ENCODE results near the gene IRAK1.

IRAK1 gene

GRCh38 chrX:153971450-153972367 is 48.0 kb downstream of the IRAK1 start, which contains the start of gene HCFC1:
TSS of gene HCFC1 (minus strand) at chrX:153971818. CDS start at chrX:153970840, 978 bp downstream.
- Histone ChIP-seq H3K4me3 (ENCODE audit: low read length) (peak within 1 kb of the TSS; percentile 94), H3K27me3 (replicated peaks; ENCODE audit: insufficient read depth, low read length) (no peaks in the 10 kb centered on the region), H3F3A (ENCODE audit: insufficient read depth, low read length) (peaks cover 36% of the 10 kb centered on the region), H3K27ac (ENCODE audit: low read length) (peak within 1 kb of the TSS; percentile 99), H3K4me1 (ENCODE audit: low read length) (peaks cover 21% of the 10 kb centered on the region), H2AFZ (ENCODE audit: low read length) (no peak within 1 kb of the TSS), H3K79me2 (ENCODE audit: low read length) (peaks cover 58% of the 10 kb centered on the region), H3K36me3 (replicated peaks; ENCODE audit: insufficient read depth, low read length) (no peaks in the 10 kb centered on the region), H3K9me2 (replicated peaks; ENCODE audit: insufficient read depth, low read length) (no peaks in the 10 kb centered on the region), H3K9me3 (replicated peaks; ENCODE audit: insufficient read depth, low read length) (no peaks in the 10 kb centered on the region), H3K9ac (ENCODE audit: low read length) (peak within 1 kb of the TSS; percentile 100), H4K20me1 (ENCODE audit: insufficient read depth, low read length) (peaks cover 9% of the 10 kb centered on the region; the same call in 1 of the 2 replicates), H3K4me2 (ENCODE audit: low read depth, low read length) (peak within 1 kb of the TSS; percentile 65)
- peak; percentile 79 for DNase-seq
- no peak for TF ChIP-seq CTCF (IDR thresholded peaks at IDR 0.05; ENCODE audit: low read length)
- TF ChIP-seq EZH2 (optimal IDR thresholded peaks at IDR 0.05; ENCODE audit: low read depth, low read length) = no peak
- TF ChIP-seq EZH2phosphoT487 (IDR thresholded peaks at IDR 0.05; ENCODE audit: low read length) = no peak

DNA sequence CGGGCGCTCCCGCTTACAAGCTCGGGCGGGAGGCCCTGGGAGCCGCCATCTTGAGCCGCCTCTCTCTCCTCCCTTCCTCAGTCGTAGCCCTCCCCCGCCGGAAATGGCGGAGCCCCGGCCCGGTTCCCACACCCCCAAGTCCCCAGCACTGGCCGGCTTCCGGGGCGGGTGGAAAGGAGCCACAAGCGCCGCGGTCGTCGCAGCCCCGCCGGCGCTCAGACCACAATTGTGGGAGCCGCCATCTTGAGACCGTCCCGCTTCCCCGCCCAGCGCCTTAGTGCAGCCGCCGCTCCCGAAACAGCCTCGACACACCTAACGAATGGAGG is 48.6 kb downstream of the IRAK1 start:
- Histone ChIP-seq H4K20me1 (ENCODE audit: insufficient read depth, low read length) (peaks cover 16% of the 10 kb centered on the region; the same call in 1 of the 2 replicates), H3F3A (ENCODE audit: insufficient read depth, low read length) (peaks cover 36% of the 10 kb centered on the region), H3K9me2 (replicated peaks; ENCODE audit: insufficient read depth, low read length) (no peaks in the 10 kb centered on the region), H2AFZ (ENCODE audit: low read length) (no peak overlapping the region), H3K27ac (ENCODE audit: low read length) (peak overlapping the region; percentile 99), H3K79me2 (ENCODE audit: low read length) (peaks cover 64% of the 10 kb centered on the region), H3K4me2 (ENCODE audit: low read depth, low read length) (peak overlapping the region; percentile 65; the same call in 1 of the 2 replicates), H3K4me3 (ENCODE audit: low read length) (peak overlapping the region; percentile 94), H3K9me3 (replicated peaks; ENCODE audit: insufficient read depth, low read length) (no peaks in the 10 kb centered on the region), H3K4me1 (ENCODE audit: low read length) (peaks cover 21% of the 10 kb centered on the region), H3K27me3 (replicated peaks; ENCODE audit: insufficient read depth, low read length) (no peaks in the 10 kb centered on the region), H3K36me3 (replicated peaks; ENCODE audit: insufficient read depth, low read length) (no peaks in the 10 kb centered on the region), H3K9ac (ENCODE audit: low read length) (peak overlapping the region; percentile 100)
- no peak for TF ChIP-seq CTCF (IDR thresholded peaks at IDR 0.05; ENCODE audit: low read length)
- TF ChIP-seq EZH2 (optimal IDR thresholded peaks at IDR 0.05; ENCODE audit: low read depth, low read length) = no peak
- no peak for TF ChIP-seq EZH2phosphoT487 (IDR thresholded peaks at IDR 0.05; ENCODE audit: low read length)
- peak; percentile 85 for DNase-seq

DNA sequence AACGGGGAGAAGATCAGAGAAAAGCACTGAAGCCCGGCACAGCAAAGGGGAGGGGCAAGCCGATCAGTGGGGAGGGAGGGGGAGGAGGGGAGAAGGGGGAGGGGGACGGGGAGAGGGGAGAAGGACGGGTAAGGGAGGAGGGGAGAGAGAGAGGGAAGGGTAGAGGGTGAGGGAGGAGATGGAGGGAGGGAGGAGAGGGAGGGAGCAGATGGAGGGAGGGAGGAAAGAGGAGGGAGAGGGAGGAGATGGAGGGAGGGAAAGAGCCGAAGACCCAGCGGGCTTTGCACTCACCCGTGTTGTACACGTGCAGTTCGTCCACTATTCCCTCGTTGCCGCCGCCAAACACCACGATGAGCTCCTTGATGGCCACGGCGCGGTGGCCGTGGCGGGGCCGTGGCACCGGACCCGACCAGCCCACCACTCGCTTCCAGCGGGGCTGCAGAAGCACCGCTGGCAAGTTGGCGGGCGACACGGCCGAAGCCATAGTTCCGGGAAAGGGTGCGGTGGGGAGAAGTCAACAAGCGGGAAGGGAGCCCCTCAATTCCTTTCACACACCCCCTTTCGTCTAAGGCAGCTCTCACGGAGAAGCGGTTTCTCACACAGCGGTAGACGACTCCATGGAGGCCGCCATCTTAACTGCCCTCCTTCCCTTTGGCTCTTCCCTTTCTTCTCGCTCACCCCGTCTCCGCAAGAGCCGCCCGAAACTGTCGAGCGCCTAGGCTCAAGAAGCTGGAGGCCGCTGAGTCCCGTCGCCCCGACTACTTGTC is 49.2 kb downstream of the IRAK1 start:
- Histone ChIP-seq H3K4me2 (ENCODE audit: low read depth, low read length) (peak overlapping the region; percentile 55), H3K9me3 (replicated peaks; ENCODE audit: insufficient read depth, low read length) (no peaks in the 10 kb centered on the region), H3K9me2 (replicated peaks; ENCODE audit: insufficient read depth, low read length) (no peaks in the 10 kb centered on the region), H3K36me3 (replicated peaks; ENCODE audit: insufficient read depth, low read length) (no peaks in the 10 kb centered on the region), H3K27me3 (replicated peaks; ENCODE audit: insufficient read depth, low read length) (no peaks in the 10 kb centered on the region), H2AFZ (ENCODE audit: low read length) (no peak overlapping the region), H3K4me3 (ENCODE audit: low read length) (peak overlapping the region; percentile 94), H3K79me2 (ENCODE audit: low read length) (peaks cover 69% of the 10 kb centered on the region), H3K4me1 (ENCODE audit: low read length) (peaks cover 21% of the 10 kb centered on the region), H3K27ac (ENCODE audit: low read length) (peak overlapping the region; percentile 99), H4K20me1 (ENCODE audit: insufficient read depth, low read length) (peaks cover 19% of the 10 kb centered on the region; the same call in 1 of the 2 replicates), H3F3A (ENCODE audit: insufficient read depth, low read length) (peaks cover 36% of the 10 kb centered on the region), H3K9ac (ENCODE audit: low read length) (peak overlapping the region; percentile 100)
- TF ChIP-seq CTCF (IDR thresholded peaks at IDR 0.05; ENCODE audit: low read length) (no peak), EZH2 (optimal IDR thresholded peaks at IDR 0.05; ENCODE audit: low read depth, low read length) (no peak), EZH2phosphoT487 (IDR thresholded peaks at IDR 0.05; ENCODE audit: low read length) (no peak)
- DNase-seq = peak; percentile 37

All from MM.1S (cell line).